Smooth muscle cell (in vitro differentiated cells): ENCODE results near the gene GRAMD1B. TPM values are rescaled to one million over a fixed set of nuclear protein-coding genes. Genes with fewer than 3 reads are reported as not detected.

Experiments
- DNase-seq: peaks from one replicate; lab custom pipeline; 2025; ENCODE audit not compliant: unreplicated experiment; lab: John Stamatoyannopoulos, UW
- H2AFZ ChIP-seq: fragments of 200-600 bp; sonication (generic); 2 replicates; pipeline ENCODE4 v1.6.0; 2016; ENCODE audit warnings: antibody characterized with exemption, low read depth, mild to moderate bottlenecking
- H3F3A ChIP-seq: fragments of 200-600 bp; sonication (generic); 2 replicates; pipeline ENCODE4 v1.6.0; 2017; ENCODE audit warnings: antibody characterized with exemption, low read depth
- H3K27ac ChIP-seq: fragments of 200-600 bp; sonication (generic); 2 replicates; pipeline ENCODE4 v1.5.1; 2016; ENCODE audit warnings: low read depth, mild to moderate bottlenecking
- H3K27me3 ChIP-seq: fragments of 200-600 bp; sonication (generic); 2 replicates; pipeline ENCODE4 v1.6.1; 2016; ENCODE audit warnings: low read depth, mild to moderate bottlenecking
- H3K36me3 ChIP-seq: fragments of 200-600 bp; sonication (generic); 2 replicates; pipeline ENCODE4 v1.5.1; 2016; ENCODE audit warnings: low read depth
- H3K4me1 ChIP-seq: fragments of 200-600 bp; sonication (generic); 2 replicates; pipeline ENCODE4 v1.5.1; 2016; ENCODE audit warnings: low read depth
- H3K4me2 ChIP-seq: fragments of 200-600 bp; sonication (generic); 2 replicates; pipeline ENCODE4 v1.6.0; 2016; ENCODE audit warnings: mild to moderate bottlenecking
- H3K4me3 ChIP-seq: fragments of 200-600 bp; sonication (generic); 2 replicates; pipeline ENCODE4 v1.5.1; 2016; ENCODE audit warnings: mild to moderate bottlenecking
- H3K79me2 ChIP-seq: fragments of 200-600 bp; sonication (generic); 2 replicates; pipeline ENCODE4 v1.6.0; 2016; ENCODE audit warnings: low read depth, mild to moderate bottlenecking
- H3K9ac ChIP-seq: fragments of 200-600 bp; sonication (generic); 2 replicates; pipeline ENCODE4 v1.6.0; 2016; ENCODE audit warnings: low read depth
- H3K9me3 ChIP-seq: fragments of 200-600 bp; sonication (generic); replicated peaks from 2 replicates; pipeline ENCODE4 v1.5.1; 2016; ENCODE audit warnings: low read depth
- H4K20me1 ChIP-seq: fragments of 200-600 bp; sonication (generic); 2 replicates; pipeline ENCODE4 v1.6.0; 2016; ENCODE audit warnings: low read depth
- WGBS: methylation state at CpG from one replicate; pipeline ENCODE4 v1.1.7; 2016; ENCODE audit warnings: low lambda C conversion rate; 5-methylcytosine and 5-hydroxymethylcytosine counted together
- polyA plus RNA-seq: library from polyadenylated mRNA; unstranded; fragments of >200 nt; fragmentation: Nextera tagmentation; extraction: Ambion mirVana; gene quantifications from 2 replicates; pipeline ENCODE4 v1.2.1, GENCODE V29; 2016
- total RNA-seq: library from RNA; depleted of rRNA; stranded (reverse); fragments of >200 nt; gene quantifications from 2 replicates; pipeline ENCODE4 v1.2.3, GENCODE V29; 2014
- TF ChIP-seq, protein P1 (sequence below): fragments of 200-600 bp; sonication (generic); IDR thresholded peaks from 2 replicates; pipeline ENCODE4 v1.5.1; 2017; ENCODE audit warnings: borderline replicate concordance, mild to moderate bottlenecking, antibody characterized with exemption; ENCODE audit not compliant: insufficient read depth, poor library complexity, severe bottlenecking

Gene GRAMD1B
- total and polyA plus RNA-seq, 2 experiments from 2014 or later = 2.4 to 3.4 TPM

DNA sequence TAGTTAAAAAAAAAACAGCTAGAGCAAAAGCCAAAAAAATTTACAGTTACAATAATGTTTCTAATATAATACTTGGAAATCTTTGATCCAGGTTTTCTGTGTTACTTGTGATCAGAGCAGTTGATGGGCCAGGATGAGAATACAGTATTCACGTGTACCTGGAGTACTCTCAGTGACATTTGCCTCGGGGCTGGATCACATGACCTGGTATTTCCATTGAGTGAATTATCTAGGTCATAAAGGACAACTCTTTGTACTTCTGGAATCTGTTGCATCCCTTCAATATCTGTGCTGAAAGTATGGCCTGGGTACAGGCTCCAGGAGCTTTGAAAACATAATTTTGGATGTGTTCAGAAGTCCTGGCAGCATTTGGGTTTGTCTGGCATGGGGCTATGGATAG is 93.5 kb downstream of the GRAMD1B start:
- no peaks in the 10 kb centered on the region for H3K27me3 ChIP-seq
- H3K4me3 ChIP-seq = no peak overlapping the region
- 81% methylated on average over 2 of the region's 2 CpGs for WGBS
- no peak for DNase-seq
- TF ChIP-seq, protein P1, sequence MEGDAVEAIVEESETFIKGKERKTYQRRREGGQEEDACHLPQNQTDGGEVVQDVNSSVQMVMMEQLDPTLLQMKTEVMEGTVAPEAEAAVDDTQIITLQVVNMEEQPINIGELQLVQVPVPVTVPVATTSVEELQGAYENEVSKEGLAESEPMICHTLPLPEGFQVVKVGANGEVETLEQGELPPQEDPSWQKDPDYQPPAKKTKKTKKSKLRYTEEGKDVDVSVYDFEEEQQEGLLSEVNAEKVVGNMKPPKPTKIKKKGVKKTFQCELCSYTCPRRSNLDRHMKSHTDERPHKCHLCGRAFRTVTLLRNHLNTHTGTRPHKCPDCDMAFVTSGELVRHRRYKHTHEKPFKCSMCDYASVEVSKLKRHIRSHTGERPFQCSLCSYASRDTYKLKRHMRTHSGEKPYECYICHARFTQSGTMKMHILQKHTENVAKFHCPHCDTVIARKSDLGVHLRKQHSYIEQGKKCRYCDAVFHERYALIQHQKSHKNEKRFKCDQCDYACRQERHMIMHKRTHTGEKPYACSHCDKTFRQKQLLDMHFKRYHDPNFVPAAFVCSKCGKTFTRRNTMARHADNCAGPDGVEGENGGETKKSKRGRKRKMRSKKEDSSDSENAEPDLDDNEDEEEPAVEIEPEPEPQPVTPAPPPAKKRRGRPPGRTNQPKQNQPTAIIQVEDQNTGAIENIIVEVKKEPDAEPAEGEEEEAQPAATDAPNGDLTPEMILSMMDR = no peak
- H3K9ac ChIP-seq = no peak overlapping the region
- no peaks in the 10 kb centered on the region for H3K9me3 ChIP-seq
- no peaks in the 10 kb centered on the region for H3K79me2 ChIP-seq
- no peak overlapping the region for H2AFZ ChIP-seq
- H3F3A ChIP-seq = no peaks in the 10 kb centered on the region
- no peaks in the 10 kb centered on the region for H4K20me1 ChIP-seq
- H3K27ac ChIP-seq = no peak overlapping the region
- peaks cover 23% of the 10 kb centered on the region for H3K4me1 ChIP-seq
- no peaks in the 10 kb centered on the region for H3K36me3 ChIP-seq
- no peak overlapping the region for H3K4me2 ChIP-seq

DNA sequence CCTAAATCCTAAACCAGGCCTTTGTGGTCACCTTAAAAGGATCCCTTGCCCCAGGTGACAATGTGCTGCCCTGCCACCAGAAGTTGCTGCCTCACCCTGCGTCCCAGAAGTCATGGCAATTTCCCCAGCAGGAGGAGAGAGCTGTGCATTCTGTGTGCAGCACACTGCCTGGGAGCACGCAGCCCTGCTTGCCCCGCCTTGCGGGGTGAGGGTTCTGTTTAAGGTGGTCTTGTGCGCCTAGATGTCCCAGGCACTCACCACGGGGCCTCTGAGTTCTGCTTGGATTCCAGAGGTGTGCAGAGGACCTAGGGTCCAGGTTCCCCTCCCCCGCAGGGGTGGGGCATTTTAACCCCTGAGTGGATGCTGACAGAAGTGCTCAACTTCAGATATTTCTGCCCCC is 95.0 kb downstream of the GRAMD1B start:
- no peaks in the 10 kb centered on the region for H3K79me2 ChIP-seq

DNA sequence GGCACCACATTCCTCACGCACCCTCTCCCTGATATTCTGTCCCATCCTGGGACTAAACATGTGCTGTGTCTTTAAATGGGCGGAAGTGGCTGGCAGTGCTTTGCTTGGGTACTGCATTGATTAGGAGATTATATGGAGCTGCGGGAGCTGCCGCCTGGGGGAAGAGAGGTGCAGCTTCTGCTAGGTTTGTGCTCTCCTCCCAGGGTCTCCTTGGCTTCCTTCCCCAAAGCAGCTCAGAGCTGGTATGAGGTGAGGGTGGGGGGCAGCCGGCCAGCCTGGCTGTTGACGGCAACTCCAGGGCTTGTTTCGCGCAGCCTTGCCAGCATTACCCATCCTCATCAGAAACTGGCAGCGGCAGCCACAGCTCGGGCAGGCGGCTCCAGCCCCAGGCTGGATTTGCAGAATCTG is 95.4 kb downstream of the GRAMD1B start:
- H3K9me3 ChIP-seq = no peaks in the 10 kb centered on the region
- H3K4me2 ChIP-seq = no peak overlapping the region
- H3K27me3 ChIP-seq = no peaks in the 10 kb centered on the region
- DNase-seq = no peak
- H3K4me3 ChIP-seq = no peak overlapping the region
- no peaks in the 10 kb centered on the region for H3K79me2 ChIP-seq
- no peaks in the 10 kb centered on the region for H4K20me1 ChIP-seq
- no peak overlapping the region for H3K9ac ChIP-seq
- H3K36me3 ChIP-seq = no peaks in the 10 kb centered on the region
- peaks cover 10% of the 10 kb centered on the region for H3K4me1 ChIP-seq
- TF ChIP-seq, protein P1 = no peak
- H3F3A ChIP-seq = no peaks in the 10 kb centered on the region
- 66% methylated on average over 11 of the region's 11 CpGs for WGBS
- H2AFZ ChIP-seq = no peak overlapping the region
- no peak overlapping the region for H3K27ac ChIP-seq

More for the DNA sequence above, 95.0 kb downstream of the GRAMD1B start:
- no peak overlapping the region for H3K27ac ChIP-seq
- no peak overlapping the region for H2AFZ ChIP-seq
- no peaks in the 10 kb centered on the region for H4K20me1 ChIP-seq
- TF ChIP-seq, protein P1 = no peak
- H3K4me1 ChIP-seq = peaks cover 10% of the 10 kb centered on the region
- no peaks in the 10 kb centered on the region for H3F3A ChIP-seq
- H3K9me3 ChIP-seq = no peaks in the 10 kb centered on the region
- no peak overlapping the region for H3K4me2 ChIP-seq
- H3K4me3 ChIP-seq = no peak overlapping the region
- H3K9ac ChIP-seq = no peak overlapping the region
- DNase-seq = no peak
- no peaks in the 10 kb centered on the region for H3K27me3 ChIP-seq
- 68% methylated on average over 7 of the region's 7 CpGs for WGBS
- no peaks in the 10 kb centered on the region for H3K36me3 ChIP-seq

DNA sequence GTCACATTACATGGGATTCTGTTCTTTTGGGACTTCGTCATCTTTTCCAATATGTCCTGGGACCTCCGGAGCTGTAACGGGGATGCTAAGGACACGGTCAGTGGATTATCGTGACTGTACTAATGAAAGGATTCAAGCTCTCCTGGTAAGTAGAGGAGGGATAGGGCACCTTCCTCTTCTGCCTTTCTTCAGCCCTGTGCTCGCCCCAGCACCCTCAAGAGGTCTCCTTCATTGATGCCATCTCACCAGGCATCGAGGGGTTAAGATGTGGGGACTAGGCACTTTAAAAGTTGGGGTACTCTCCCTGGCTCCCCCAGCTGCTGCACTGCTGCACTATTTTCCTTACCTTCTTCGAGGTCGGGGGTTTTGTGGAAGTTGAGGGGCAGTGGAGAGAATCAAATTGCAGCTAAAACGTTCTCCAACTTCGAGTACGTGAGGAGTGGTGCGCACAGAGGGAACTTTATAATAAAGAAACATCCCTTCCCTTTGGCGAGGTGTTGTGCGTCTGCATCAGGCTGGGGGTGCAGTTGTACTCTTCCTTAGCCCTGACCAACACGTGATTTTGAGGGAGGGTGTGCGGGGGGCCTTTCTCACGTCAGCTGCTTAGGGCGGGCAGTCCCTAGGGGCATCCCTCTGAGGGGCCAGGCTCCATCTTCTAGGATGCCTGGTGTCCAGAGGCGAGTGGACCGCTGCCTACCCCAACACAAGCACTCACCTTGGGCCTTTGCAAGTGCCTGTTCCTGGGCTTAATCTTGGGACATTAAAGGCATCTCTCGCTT is 96.1 kb downstream of the GRAMD1B start:
- H4K20me1 ChIP-seq = no peaks in the 10 kb centered on the region
- H3K4me1 ChIP-seq = peaks cover 10% of the 10 kb centered on the region
- no peaks in the 10 kb centered on the region for H3F3A ChIP-seq
- no peak overlapping the region for H3K9ac ChIP-seq
- H3K4me2 ChIP-seq = no peak overlapping the region
- H2AFZ ChIP-seq = no peak overlapping the region
- TF ChIP-seq, protein P1 = no peak
- H3K36me3 ChIP-seq = no peaks in the 10 kb centered on the region
- H3K9me3 ChIP-seq = no peaks in the 10 kb centered on the region
- no peak for DNase-seq
- H3K27ac ChIP-seq = no peak overlapping the region
- H3K27me3 ChIP-seq = no peaks in the 10 kb centered on the region
- H3K4me3 ChIP-seq = no peak overlapping the region
- H3K79me2 ChIP-seq = no peaks in the 10 kb centered on the region
- WGBS = 89% methylated on average over 22 of the region's 22 CpGs
